Erythroblast (primary cell): ENCODE data around the gene IQCK.

Source experiments
- GATA1 ChIP-seq: IDR thresholded peaks from 2 replicates; pipeline ENCODE4 v1.6.1; 2011; ENCODE audit warnings: low read depth, mild to moderate bottlenecking, control low read depth, low read length, moderate library complexity
- POLR2A ChIP-seq: IDR thresholded peaks from 2 replicates; pipeline ENCODE4 v1.6.1; 2011; ENCODE audit warnings: mild to moderate bottlenecking, low read length

- TF ChIP-seq POLR2A: no peak
- no peak for TF ChIP-seq GATA1
Measured at GRCh38 chr16:19850131-19850817, 132.2 kb downstream of the IQCK start.
